ENCODE data around the gene PPP1R8.

The PPP1R8 gene

DNA sequence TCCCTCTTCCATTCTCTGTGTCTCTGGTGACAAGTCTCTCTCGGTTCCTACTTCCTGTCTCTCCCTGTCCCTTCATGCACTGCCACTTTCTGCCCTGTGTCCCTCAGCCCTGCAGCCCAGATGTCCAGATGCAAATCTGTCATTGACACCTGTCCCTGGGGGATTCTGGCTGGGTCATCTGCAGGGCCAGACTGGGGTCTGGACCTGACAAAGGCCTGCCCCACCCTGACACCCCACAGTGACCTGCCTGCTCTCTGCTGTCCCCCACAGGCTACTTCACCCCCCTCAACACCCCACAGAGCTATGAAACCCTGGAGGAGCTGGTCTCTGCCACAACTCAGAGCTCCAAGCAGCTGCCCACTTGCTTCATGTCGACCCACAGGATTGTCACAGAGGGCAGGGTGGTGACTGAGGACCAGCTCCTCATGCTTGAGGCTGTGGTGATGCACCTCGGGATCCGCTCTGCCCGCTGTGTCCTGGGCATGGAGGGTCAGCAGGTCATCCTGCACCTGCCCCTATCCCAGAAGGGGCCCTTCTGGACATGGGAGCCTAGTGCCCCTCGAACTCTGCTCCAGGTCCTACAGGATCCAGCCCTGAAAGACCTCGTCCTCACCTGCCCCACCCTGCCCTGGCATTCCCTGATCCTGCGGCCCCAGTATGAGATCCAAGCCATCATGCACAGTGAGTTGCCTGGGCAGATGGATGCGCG lies 48.9 kb downstream of the PPP1R8 start:
- no peak for DNase-seq (ENCODE audit: low spot score)
- TF ChIP-seq, protein P1, sequence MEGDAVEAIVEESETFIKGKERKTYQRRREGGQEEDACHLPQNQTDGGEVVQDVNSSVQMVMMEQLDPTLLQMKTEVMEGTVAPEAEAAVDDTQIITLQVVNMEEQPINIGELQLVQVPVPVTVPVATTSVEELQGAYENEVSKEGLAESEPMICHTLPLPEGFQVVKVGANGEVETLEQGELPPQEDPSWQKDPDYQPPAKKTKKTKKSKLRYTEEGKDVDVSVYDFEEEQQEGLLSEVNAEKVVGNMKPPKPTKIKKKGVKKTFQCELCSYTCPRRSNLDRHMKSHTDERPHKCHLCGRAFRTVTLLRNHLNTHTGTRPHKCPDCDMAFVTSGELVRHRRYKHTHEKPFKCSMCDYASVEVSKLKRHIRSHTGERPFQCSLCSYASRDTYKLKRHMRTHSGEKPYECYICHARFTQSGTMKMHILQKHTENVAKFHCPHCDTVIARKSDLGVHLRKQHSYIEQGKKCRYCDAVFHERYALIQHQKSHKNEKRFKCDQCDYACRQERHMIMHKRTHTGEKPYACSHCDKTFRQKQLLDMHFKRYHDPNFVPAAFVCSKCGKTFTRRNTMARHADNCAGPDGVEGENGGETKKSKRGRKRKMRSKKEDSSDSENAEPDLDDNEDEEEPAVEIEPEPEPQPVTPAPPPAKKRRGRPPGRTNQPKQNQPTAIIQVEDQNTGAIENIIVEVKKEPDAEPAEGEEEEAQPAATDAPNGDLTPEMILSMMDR (IDR thresholded peaks at IDR 0.05; ENCODE audit: extremely low read depth, missing control alignments) = no peak

DNA sequence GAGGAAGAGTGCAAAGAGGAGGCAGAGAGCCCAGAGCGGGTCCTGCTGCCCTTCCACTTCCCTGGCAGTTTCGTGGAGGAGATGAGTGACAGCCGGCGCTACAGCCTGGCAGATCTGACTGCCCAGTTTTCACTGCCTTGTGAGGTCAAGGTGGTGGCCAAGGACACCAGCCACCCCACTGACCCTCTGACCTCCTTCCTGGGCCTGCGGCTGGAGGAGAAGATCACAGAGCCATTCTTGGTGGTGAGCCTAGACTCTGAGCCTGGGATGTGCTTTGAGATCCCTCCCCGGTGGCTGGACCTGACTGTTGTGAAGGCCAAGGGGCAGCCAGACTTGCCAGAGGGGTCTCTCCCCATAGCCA lies 51.9 kb downstream of the PPP1R8 start:
- no peak for DNase-seq (ENCODE audit: low spot score)

DNA sequence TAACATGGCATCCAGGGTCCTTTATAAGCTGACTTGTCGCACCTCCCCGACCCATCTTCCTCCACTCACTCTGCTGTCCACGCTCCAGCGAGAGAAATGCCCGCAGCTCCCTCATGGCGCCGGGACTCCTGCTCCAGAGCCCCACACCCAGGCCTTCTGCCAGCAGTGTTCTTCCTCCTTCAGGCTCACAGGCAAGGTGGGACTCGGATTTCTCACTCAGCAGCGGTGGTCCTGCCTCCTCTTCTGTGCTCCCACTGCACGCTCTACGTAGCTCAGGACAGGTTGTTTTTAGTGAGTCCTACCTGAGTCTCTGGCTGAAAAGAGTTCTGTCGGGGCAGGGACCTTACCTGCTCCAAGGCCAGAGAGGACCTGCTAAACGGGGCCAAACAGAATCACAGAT lies 53.0 kb downstream of the PPP1R8 start:
- DNase-seq (ENCODE audit: low spot score) = no peak
- TF ChIP-seq, protein P1 (IDR thresholded peaks at IDR 0.05; ENCODE audit: extremely low read depth, missing control alignments) = no peak

More for the DNA sequence above, 51.9 kb downstream of the PPP1R8 start:
- TF ChIP-seq, protein P1 (IDR thresholded peaks at IDR 0.05; ENCODE audit: extremely low read depth, missing control alignments) = no peak

DNA sequence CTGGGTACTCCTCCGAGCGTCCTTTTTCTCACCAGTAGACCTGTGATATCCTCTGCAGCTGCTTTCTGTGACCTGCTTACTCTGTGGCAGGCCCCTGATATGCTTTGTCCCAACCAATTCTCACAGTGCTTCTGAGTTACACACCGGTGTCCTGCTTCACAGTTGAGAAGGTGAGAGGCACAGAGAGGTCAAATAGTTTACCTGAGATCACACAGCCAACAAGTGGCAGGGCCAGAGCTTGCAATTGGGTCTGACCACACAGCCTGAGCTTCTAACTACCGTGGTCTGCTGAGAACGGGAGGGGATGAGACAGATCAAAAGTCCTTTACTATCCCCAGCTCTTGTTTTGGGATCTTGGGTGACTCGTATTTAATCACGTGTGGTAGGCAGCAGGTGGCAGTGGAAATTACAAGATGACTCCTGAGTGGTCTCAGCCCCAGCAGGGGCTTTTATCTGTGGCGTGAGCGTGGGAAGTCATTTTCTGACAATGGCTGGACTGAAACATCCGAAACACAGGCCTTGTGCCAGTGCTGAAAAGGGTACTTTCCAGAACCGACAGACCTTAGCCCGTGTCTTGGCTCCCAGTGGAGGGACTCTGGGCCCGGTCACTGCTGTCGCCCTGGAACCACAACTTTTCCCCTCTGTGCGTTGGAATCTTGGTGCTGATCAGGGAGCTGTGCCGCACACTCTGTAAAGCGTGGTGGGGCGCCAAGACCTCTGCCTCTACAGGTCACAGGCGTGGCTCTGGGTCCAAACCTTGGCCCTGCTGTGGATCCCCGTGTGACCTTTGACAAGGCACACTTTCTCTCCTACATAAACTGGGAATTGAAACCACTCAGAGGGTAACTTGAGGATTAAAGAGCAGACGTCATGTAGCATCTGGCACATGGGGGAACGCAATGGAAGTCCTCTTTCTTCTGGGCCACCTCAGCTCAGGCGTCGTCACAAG lies 53.7 kb downstream of the PPP1R8 start:
- TF ChIP-seq, protein P1 (IDR thresholded peaks at IDR 0.05; ENCODE audit: extremely low read depth, missing control alignments) = no peak
- peak; percentile 49 for DNase-seq (ENCODE audit: low spot score)

DNA sequence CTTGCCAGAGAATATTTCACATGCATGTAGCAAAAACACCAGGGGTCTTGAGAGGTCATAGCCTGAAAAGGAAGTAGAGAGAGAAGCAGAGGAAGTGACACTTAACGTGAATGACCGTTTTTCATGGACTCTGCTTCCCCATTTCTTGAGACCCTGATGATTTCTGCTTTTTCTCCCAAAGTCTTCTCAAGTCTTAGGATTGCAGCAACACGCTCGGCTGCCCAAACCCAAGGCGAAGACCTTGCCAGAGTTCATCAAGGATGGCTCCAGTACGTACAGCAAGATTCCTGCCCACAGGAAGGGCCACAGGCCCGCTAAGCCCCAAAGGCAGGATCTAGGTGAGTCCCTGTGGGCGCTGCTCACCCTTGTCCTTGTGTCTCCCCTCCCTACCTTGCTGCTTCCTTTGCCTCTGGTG lies 54.5 kb downstream of the PPP1R8 start:
- TF ChIP-seq, protein P1 (IDR thresholded peaks at IDR 0.05; ENCODE audit: extremely low read depth, missing control alignments) = no peak
- no peak for DNase-seq (ENCODE audit: low spot score)

DNA sequence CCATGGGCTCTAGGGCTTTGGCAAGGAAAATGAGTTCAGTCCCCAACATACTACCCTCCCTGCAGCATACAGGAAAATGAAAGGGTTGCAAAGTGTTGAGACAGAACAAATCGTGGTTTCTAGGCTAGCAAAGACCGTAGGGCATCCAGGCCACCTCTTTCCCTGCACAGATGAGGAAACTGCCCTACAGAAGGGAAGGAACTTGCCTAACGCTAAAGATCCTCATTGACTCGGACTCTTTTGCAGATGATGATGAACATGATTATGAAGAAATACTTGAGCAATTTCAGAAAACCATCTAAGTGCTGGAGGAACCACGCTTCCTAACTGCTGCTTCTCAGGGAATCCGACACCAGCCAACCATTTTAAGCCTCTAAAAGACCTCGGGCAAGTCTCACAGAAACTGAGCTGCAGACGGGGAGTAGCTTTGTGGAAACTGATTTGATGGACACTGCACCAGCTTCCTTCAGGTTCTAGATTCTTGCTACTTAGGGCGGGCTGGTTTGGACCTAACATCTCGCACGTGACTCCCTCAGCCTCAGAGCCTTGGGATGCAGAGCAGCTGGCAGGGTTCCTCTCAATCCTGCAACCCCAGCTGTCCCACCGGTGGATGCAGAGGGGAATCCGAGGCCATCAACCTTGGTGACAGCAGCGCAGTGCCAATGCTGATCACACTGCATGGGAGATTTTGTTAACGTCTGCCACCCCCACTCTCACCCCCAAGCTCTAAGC lies 55.2 kb downstream of the PPP1R8 start:
- no peak for DNase-seq (ENCODE audit: low spot score)

More for the DNA sequence above, 55.2 kb downstream of the PPP1R8 start:
- TF ChIP-seq, protein P1 (IDR thresholded peaks at IDR 0.05; ENCODE audit: extremely low read depth, missing control alignments) = no peak
